ENCODE data around the gene SPACA4.

Gene SPACA4

GRCh38 chr19:48624067-48624594 lies 17.6 kb downstream of the SPACA4 start:
- TF ChIP-seq CTCF (IDR thresholded peaks at IDR 0.05): no peak

GRCh38 chr19:48624791-48625723 lies 18.5 kb downstream of the SPACA4 start:
- TF ChIP-seq CTCF (IDR thresholded peaks at IDR 0.05): no peak

GRCh38 chr19:48625891-48626327 lies 19.4 kb downstream of the SPACA4 start:
- no peak for TF ChIP-seq CTCF (IDR thresholded peaks at IDR 0.05)

GRCh38 chr19:48627201-48627864 lies 20.8 kb downstream of the SPACA4 start:
- no peak for TF ChIP-seq CTCF (IDR thresholded peaks at IDR 0.05)

GRCh38 chr19:48627865-48628314 lies 21.3 kb downstream of the SPACA4 start:
- no peak for TF ChIP-seq CTCF (IDR thresholded peaks at IDR 0.05)

- TF ChIP-seq CTCF (IDR thresholded peaks at IDR 0.05): no peak
These were observed 22.1 kb downstream of the SPACA4 start for GRCh38 chr19:48628486-48629296.

GRCh38 chr19:48629297-48629598 lies 22.7 kb downstream of the SPACA4 start:
- no peak for TF ChIP-seq CTCF (IDR thresholded peaks at IDR 0.05)
